Uterus (tissue), 2 donors: ENCODE results near the gene SND1.

ENCODE experiments used
- POLR2A ChIP-seq, 2 donors: fragments of 450-650 bp; IDR thresholded peaks; one replicate each; pipeline ENCODE4 v1.6.1; 2016; ENCODE audit warnings: antibody characterized with exemption in 2 of 2, mild to moderate bottlenecking in 1 of 2, moderate library complexity in 1 of 2
- TF ChIP-seq, protein P1 (sequence below), 4 experiments: fragments of 200-600 bp in 2 of 4; fragments of 450-650 bp in 2 of 4; sonication (generic) in 2 of 4; IDR thresholded peaks; one replicate each; pipeline ENCODE4 v1.5.1; 2016 to 2019; ENCODE audit warnings: antibody characterized with exemption in 4 of 4, mild to moderate bottlenecking in 2 of 4, moderate library complexity in 1 of 4

DNA sequence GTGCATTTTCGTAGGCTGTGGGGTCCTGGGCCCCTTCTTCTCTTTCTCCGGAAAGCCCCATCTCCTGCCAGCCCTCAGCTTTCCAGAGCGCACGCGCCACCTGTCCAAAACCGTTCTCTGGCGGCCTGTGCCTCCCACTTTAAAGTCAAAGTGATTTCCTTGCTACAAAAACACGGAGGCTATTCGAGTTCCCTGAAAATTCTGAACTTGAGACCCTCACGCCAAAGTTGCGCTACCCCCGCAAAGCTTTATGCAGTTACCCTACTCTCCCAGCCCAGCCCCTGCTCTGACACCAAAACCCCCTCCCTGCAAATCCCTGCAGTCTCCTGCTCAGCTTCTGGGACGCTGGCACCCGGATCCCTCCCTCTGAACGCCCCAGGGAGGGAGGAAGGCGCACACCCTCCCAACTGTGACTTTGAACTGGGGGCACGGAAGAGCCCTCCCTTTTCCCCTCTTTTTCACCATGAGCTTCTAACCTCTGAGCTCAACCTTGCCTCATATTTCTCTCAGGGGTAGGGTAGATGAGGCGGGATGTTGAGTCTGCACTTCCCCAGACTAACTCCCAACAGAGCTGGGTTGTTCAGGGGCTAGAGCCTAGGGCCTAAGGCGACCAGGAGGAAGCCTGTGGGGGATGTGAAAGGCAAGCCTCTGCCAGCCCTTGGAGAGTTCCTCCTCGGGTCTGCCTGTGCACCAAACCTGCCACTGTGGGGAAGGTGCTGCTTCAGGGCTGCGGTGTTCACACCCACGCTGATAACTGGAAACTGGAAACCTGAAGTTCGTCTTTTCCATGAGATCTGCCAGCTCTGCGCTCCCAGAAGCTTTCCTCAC is 31.4 kb upstream of the SND1 start:
- TF ChIP-seq, protein P1, sequence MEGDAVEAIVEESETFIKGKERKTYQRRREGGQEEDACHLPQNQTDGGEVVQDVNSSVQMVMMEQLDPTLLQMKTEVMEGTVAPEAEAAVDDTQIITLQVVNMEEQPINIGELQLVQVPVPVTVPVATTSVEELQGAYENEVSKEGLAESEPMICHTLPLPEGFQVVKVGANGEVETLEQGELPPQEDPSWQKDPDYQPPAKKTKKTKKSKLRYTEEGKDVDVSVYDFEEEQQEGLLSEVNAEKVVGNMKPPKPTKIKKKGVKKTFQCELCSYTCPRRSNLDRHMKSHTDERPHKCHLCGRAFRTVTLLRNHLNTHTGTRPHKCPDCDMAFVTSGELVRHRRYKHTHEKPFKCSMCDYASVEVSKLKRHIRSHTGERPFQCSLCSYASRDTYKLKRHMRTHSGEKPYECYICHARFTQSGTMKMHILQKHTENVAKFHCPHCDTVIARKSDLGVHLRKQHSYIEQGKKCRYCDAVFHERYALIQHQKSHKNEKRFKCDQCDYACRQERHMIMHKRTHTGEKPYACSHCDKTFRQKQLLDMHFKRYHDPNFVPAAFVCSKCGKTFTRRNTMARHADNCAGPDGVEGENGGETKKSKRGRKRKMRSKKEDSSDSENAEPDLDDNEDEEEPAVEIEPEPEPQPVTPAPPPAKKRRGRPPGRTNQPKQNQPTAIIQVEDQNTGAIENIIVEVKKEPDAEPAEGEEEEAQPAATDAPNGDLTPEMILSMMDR (IDR thresholded peaks at IDR 0.05): no peak
- TF ChIP-seq POLR2A (IDR thresholded peaks at IDR 0.05): no peak
